Embryonic facial prominence (tissue), 1 donor: ENCODE data around the gene BBS1.
A peak's percentile ranks its signal among the peaks of the same experiment; 100 is the strongest.

Experiments used
- DNase-seq: peaks from one replicate; pipeline ENCODE4 v3.0.0-alpha.2; 2016; ENCODE audit errors: extremely low spot score

The BBS1 gene

GRCh38 chr11:66477263-66478201 lies 32.9 kb upstream of the BBS1 start:
- DNase-seq, result no peak

DNA sequence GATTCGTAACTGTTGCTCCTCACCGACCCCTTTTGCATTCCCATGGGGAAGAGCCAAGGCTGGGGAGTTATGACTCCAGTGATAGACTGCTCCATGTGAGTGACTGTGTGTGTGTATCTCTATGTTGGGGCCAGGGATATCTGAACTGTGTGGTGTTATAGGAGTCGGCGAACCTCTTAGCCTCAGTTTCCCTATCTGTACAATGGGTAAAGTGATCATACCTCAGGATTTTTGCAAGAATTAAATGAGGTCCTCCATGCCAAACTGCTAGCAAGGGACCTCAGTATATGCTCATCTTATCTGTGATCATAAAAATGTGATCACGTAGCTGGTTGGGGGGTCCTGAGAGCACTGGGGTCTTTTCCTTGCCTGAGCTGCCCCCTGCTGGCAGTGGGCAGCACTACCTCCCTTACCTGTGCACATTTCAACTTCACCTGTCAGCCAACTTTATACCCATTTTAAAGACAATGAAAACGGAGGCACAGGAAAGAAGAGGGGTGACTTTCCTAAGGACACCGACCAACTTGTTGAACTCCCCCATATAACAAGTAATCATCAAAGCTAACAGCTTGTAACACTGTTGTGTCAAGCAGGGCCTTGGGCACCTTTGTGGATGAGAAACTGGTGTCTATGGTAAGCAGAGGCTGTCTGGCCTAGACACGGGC lies 31.6 kb upstream of the BBS1 start:
- no peak for DNase-seq

GRCh38 chr11:66479394-66480116 lies 30.9 kb upstream of the BBS1 start:
- DNase-seq, result no peak

- DNase-seq, result peak; percentile 87
These were observed 30.1 kb upstream of the BBS1 start, which contains the start of gene DPP3 for GRCh38 chr11:66480117-66480938. DPP3 (plus strand) TSS chr11:66480434; CDS start chr11:66482201, 1,767 bp downstream.

GRCh38 chr11:66484806-66485380 lies 25.5 kb upstream of the BBS1 start:
- DNase-seq, result no peak

DNA sequence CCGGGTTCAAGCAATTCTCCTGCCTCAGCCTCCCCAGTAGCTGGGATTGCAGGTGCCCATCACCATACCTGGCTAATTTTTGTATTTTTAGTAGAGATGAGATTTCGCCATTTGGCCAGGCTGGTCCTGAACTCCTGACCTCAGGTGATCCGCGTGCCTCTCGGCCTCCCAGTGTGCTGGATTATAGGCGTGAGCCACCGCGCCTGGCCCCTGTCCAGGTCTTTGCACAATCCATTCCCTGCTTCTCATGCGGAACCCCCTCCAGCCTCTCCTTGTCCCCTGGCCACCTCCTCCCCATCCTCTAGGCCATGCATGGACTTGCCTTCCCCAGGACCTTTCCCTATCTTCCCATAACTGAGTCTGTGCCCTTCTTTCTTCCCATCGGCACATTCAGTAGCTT lies 21.5 kb upstream of the BBS1 start:
- DNase-seq, result no peak

DNA sequence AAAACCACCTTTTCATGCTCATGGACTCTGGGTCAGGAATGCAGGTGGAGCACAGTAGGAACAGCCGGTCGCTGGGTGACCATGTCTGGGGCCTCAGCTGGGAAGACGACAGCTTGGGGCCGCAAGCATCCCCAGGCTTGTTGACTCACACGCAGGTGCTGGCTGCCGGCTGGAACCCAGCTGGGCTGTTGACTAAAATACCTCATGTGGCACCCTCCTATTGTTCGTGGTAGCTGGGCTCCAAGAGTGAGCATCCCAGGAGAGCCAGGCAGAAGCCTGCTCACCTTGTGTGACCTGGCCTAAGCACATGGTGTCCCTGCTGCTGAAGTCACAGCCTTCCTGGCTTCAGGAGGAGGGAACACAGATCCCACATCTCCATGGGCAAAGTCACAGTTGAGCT lies 20.8 kb upstream of the BBS1 start:
- DNase-seq, result no peak

- DNase-seq, result no peak
These were observed 19.0 kb upstream of the BBS1 start for GRCh38 chr11:66491315-66491935.

GRCh38 chr11:66492161-66492865 lies 18.1 kb upstream of the BBS1 start:
- no peak for DNase-seq

- no peak for DNase-seq
These were observed 17.3 kb upstream of the BBS1 start for GRCh38 chr11:66493130-66493529.

DNA sequence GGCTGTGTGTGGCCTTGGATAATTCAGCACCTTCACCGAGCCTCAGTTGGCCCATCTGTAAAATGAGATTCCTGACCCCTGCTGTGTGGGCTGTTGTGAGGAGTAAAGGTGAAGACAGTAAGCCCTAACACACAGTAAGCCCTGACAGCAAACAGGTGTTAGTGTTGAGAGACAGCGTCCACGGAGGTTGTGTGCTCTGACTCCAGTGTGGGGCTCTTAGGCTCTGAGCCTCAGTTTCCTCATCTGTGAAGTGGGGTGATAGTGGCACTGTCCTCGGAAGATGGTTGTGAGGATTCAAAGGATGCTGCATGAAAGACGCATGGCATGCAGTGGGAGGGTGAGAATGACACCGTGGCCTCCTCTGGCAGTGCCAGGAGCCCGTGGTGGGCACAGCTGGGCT lies 16.0 kb upstream of the BBS1 start:
- no peak for DNase-seq

DNA sequence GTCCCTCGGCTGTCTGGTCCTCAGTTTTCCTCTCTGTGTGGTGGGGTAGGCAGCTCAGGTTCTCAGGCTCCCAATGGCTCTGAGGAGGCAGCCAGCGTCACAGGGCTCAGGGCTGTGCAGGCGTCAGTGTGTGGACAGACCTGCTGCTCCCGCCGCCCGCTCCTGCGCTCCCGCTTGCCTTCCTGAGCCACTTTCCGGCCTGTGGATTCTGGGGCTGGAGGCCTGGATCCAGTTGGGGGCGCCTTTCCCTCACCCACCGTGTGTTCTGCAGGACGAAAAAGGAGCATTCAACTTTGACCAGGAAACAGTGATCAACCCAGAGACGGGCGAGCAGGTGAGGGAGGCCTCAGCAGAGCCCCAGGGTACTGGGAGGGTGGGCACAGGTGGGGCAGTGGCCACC lies 15.5 kb upstream of the BBS1 start:
- DNase-seq, result no peak

- no peak for DNase-seq
These were observed 15.0 kb upstream of the BBS1 start for GRCh38 chr11:66495401-66495854.

- no peak for DNase-seq
These were observed 13.2 kb upstream of the BBS1 start for GRCh38 chr11:66497206-66497605.

DNA sequence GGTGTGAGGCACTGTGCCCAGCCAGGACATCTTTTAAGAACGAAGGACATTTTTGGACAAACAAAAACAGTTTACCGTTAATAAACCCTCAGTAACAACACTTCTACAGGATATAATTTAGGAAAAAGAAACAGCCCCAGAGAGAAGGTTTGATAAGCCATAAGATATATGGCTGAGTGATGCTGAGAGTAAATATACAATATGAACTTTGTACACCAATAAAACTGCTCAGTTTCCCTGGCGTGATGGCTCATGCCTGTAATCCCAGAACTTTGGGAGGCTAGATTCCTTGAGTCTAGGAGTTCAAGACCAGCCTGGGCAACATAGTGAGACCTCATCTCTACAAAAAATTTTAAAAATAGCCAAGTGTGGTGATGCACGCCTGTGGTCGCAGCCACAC lies 11.9 kb upstream of the BBS1 start:
- DNase-seq, result no peak

GRCh38 chr11:66505276-66505816 lies 5.1 kb upstream of the BBS1 start:
- no peak for DNase-seq

- no peak for DNase-seq
These were observed 1.3 kb upstream of the BBS1 start for GRCh38 chr11:66509131-66509561.

- DNase-seq, result no peak
These were observed 530 bp downstream of the BBS1 start for GRCh38 chr11:66510990-66511339.

DNA sequence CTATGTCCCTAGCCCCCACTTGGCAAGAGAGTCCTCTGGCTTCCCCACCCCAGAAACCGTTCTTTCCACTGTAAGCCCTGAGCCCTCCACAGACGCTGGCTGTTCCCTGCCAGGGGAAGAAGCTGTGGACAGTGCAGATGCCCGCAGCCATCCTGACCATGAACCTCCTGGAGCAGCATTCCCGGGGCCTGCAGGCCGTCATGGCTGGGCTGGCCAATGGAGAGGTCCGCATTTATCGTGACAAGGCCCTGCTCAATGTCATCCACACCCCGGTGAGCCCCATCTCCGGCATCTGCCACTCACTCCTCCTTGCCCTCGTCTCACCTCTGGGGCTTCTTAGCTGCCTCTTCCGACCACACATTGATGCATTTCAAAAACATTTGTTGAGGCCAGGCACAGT lies 13.2 kb downstream of the BBS1 start:
- DNase-seq, result no peak
